Lung (tissue), 12 donors: ENCODE results near the gene KIAA1671. TPM values are rescaled to one million over a fixed set of nuclear protein-coding genes. Genes with fewer than 3 reads are reported as not detected.

Experiments used
- ATAC-seq: fragments of 200-7000 bp; cut with Tn5 transposase; one replicate; pipeline ENCODE4 v1.9.1; 2020; ENCODE audit warnings: moderate number of reproducible peaks; ENCODE audit not compliant: insufficient read depth, low FRiP score
- DNase-seq, 3 donors: peaks; one replicate each; pipeline ENCODE4 v3.0.0-alpha.2; 2013 to 2017
- H3K27ac ChIP-seq, 2 donors: one replicate each; pipeline ENCODE4 v1.5.1; 2013; ENCODE audit warnings: mild to moderate bottlenecking in 2 of 2, moderate library complexity in 2 of 2, control low read depth in 1 of 2, inconsistent platforms in 1 of 2, low read depth in 1 of 2, low read length in 1 of 2
- H3K27me3 ChIP-seq, 3 donors: one replicate each; pipeline ENCODE4 v1.5.1; 2013; ENCODE audit warnings: low read length in 2 of 3; ENCODE audit not compliant: control insufficient read depth in 3 of 3, insufficient read depth in 3 of 3
- H3K36me3 ChIP-seq, 4 donors: one replicate each; pipeline ENCODE4 v1.5.1; 2013; ENCODE audit warnings: low read length in 4 of 4, mild to moderate bottlenecking in 1 of 4, moderate library complexity in 1 of 4; ENCODE audit not compliant: control insufficient read depth in 4 of 4, insufficient read depth in 4 of 4
- H3K4me1 ChIP-seq, 5 donors: one replicate each; pipeline ENCODE4 v1.5.1; 2013; ENCODE audit warnings: low read length in 5 of 5, mild to moderate bottlenecking in 2 of 5, moderate library complexity in 1 of 5; ENCODE audit not compliant: control insufficient read depth in 5 of 5, insufficient read depth in 5 of 5
- H3K4me3 ChIP-seq: one replicate; pipeline ENCODE4 v1.5.1; 2013; ENCODE audit warnings: mild to moderate bottlenecking, control low read depth, moderate library complexity
- H3K9ac ChIP-seq, 2 donors: one replicate each; pipeline ENCODE4 v1.5.1; 2013; ENCODE audit warnings: low read length in 2 of 2, control low read depth in 1 of 2; ENCODE audit not compliant: insufficient read depth in 1 of 2
- H3K9me3 ChIP-seq, 4 donors: one replicate each; pipeline ENCODE4 v1.5.1; 2013; ENCODE audit warnings: low read length in 3 of 4, mild to moderate bottlenecking in 1 of 4, moderate library complexity in 1 of 4; ENCODE audit not compliant: control insufficient read depth in 4 of 4, insufficient read depth in 3 of 4
- CTCF ChIP-seq: IDR thresholded peaks from 2 replicates; pipeline ENCODE4 v1.5.1; 2012; ENCODE audit warnings: mild to moderate bottlenecking; ENCODE audit errors: control extremely low read depth, extremely low read depth
- WGBS, 2 donors: extraction: QIAGEN DNeasy Blood & Tissue Kit; methylation state at CpG; one replicate each; pipeline ENCODE4 v1.1.7; 2013; 5-methylcytosine and 5-hydroxymethylcytosine counted together
- polyA plus RNA-seq, 2 donors: library from polyadenylated mRNA; stranded (reverse); fragments of 200-250 nt; gene quantifications; one replicate each; pipeline ENCODE4 v1.2.1, GENCODE V29; 2013
- total RNA-seq, 2 donors: library from RNA; depleted of rRNA in 1 of 2; stranded (reverse); fragments of >200 nt in 1 of 2; gene quantifications; one replicate each; pipeline ENCODE4 v1.2.1, GENCODE V29; 2014 to 2021
- donor health status: control.
- donor health status: control.
- donor health status: Bipolar disorder and iron deficiency.
- donor health status: healthy.
- donor health status: DM: yes; HTN: yes; CAD: no.

Gene KIAA1671
- total and polyA plus RNA-seq, 4 donors: 7.6 to 44.6 (median 24.0) TPM

- peaks cover 0 to 19% (median 5%) of the 10 kb centered on the region in 5 donors for H3K4me1 ChIP-seq
- no peaks in the 10 kb centered on the region for H3K27me3 ChIP-seq
- no peak for ATAC-seq
- no peak overlapping the region for H3K9ac ChIP-seq
- H3K27ac ChIP-seq: peak overlapping the region in 1 of 2 donors; percentile 39
- DNase-seq: no peak
- no peak overlapping the region for H3K4me3 ChIP-seq
- H3K9me3 ChIP-seq: no peaks in the 10 kb centered on the region
- H3K36me3 ChIP-seq: no peaks in the 10 kb centered on the region
- no peak for TF ChIP-seq CTCF
- WGBS, 2 donors: 68 to 71% methylated on average over 7 of the region's 7 CpGs
Observed at GRCh38 chr22:24994070-24994763, 41.7 kb downstream of the KIAA1671 start.

- no peak overlapping the region for H3K4me3 ChIP-seq
- no peak for DNase-seq
- peak overlapping the region in 1 of 2 donors; percentile 72 for H3K27ac ChIP-seq
- peaks cover 0 to 8% (median 0%) of the 10 kb centered on the region in 5 donors for H3K4me1 ChIP-seq
- 94 to 100% methylated on average over 2 of the region's 2 CpGs for WGBS, 2 donors
- no peaks in the 10 kb centered on the region for H3K9me3 ChIP-seq
- H3K36me3 ChIP-seq: no peaks in the 10 kb centered on the region
- no peak for ATAC-seq
- no peak overlapping the region for H3K9ac ChIP-seq
- no peaks in the 10 kb centered on the region for H3K27me3 ChIP-seq
- no peak for TF ChIP-seq CTCF
Observed at GRCh38 chr22:24995649-24996180, 43.2 kb downstream of the KIAA1671 start.

- Histone ChIP-seq H3K27ac (peak overlapping the region in 1 of 2 donors; percentile 72), H3K27me3 (no peaks in the 10 kb centered on the region), H3K9me3 (no peaks in the 10 kb centered on the region), H3K4me1 (peaks cover 0 to 7% (median 0%) of the 10 kb centered on the region in 5 donors), H3K36me3 (no peaks in the 10 kb centered on the region), H3K9ac (no peak overlapping the region), H3K4me3 (no peak overlapping the region)
- peak in 2 of 3 donors; percentile 31 to 70 for DNase-seq
- no peak for ATAC-seq
- TF ChIP-seq CTCF: no peak
- WGBS, 2 donors: 45% methylated on average over 5 of the region's 5 CpGs
Observed at GRCh38 chr22:24996420-24996952, 44.0 kb downstream of the KIAA1671 start.
